Parathyroid adenoma (tissue), 2 donors: ENCODE measurements around the gene CD46.

Source experiments
- H2AFZ ChIP-seq: fragments of 300-600 bp; sonication (generic); one replicate; pipeline ENCODE4 v1.7.0; 2017; ENCODE audit warnings: antibody characterized with exemption, mild to moderate bottlenecking
- H3K27ac ChIP-seq: fragments of 300-600 bp; sonication (generic); one replicate; pipeline ENCODE4 v1.7.0; 2017
- H3K27me3 ChIP-seq: fragments of 300-600 bp; sonication (generic); one replicate; pipeline ENCODE4 v1.7.0; 2017; ENCODE audit warnings: low read length; ENCODE audit not compliant: control insufficient read depth, insufficient read depth
- H3K36me3 ChIP-seq: fragments of 300-600 bp; sonication (generic); one replicate; pipeline ENCODE4 v1.7.0; 2017; ENCODE audit warnings: low read length; ENCODE audit not compliant: control insufficient read depth, insufficient read depth
- H3K4me1 ChIP-seq: fragments of 300-600 bp; sonication (generic); one replicate; pipeline ENCODE4 v1.7.0; 2017; ENCODE audit warnings: control low read depth
- H3K4me2 ChIP-seq: fragments of 300-600 bp; sonication (generic); one replicate; pipeline ENCODE4 v1.7.0; 2017; ENCODE audit warnings: low read length
- H3K4me3 ChIP-seq: fragments of 300-600 bp; sonication (generic); one replicate; pipeline ENCODE4 v1.7.0; 2017; ENCODE audit warnings: low read depth, low read length
- H3K79me2 ChIP-seq: fragments of 300-600 bp; sonication (generic); one replicate; pipeline ENCODE4 v1.7.0; 2017; ENCODE audit warnings: control low read depth
- H3K9ac ChIP-seq: fragments of 300-600 bp; sonication (generic); one replicate; pipeline ENCODE4 v1.7.0; 2017; ENCODE audit warnings: mild to moderate bottlenecking
- H3K9me3 ChIP-seq: fragments of 300-600 bp; sonication (generic); one replicate; pipeline ENCODE4 v1.7.0; 2017; ENCODE audit warnings: low read length; ENCODE audit not compliant: control insufficient read depth
- CTCF ChIP-seq: fragments of 300-600 bp; sonication (generic); IDR thresholded peaks from one replicate; pipeline ENCODE4 v1.7.0; 2017; ENCODE audit warnings: antibody characterized with exemption, mild to moderate bottlenecking
- donor health status: primary hyperparathyroidism.

Gene CD46

GRCh38 chr1:207742850-207743555, 8.9 kb upstream of the CD46 start:
- H3K9me3 ChIP-seq = no peaks in the 10 kb centered on the region
- no peaks in the 10 kb centered on the region for H3K36me3 ChIP-seq
- no peaks in the 10 kb centered on the region for H3K27me3 ChIP-seq
- no peak overlapping the region for H3K27ac ChIP-seq
- H3K4me3 ChIP-seq = no peak overlapping the region
- no peaks in the 10 kb centered on the region for H3K79me2 ChIP-seq
- no peaks in the 10 kb centered on the region for H3K4me1 ChIP-seq
- H2AFZ ChIP-seq = no peak overlapping the region
- H3K4me2 ChIP-seq = no peak overlapping the region
- TF ChIP-seq CTCF = no peak
- H3K9ac ChIP-seq = no peak overlapping the region

- H3K4me1 ChIP-seq = no peaks in the 10 kb centered on the region
- no peaks in the 10 kb centered on the region for H3K79me2 ChIP-seq
- no peaks in the 10 kb centered on the region for H3K27me3 ChIP-seq
- no peaks in the 10 kb centered on the region for H3K36me3 ChIP-seq
- no peak overlapping the region for H2AFZ ChIP-seq
- H3K4me3 ChIP-seq = no peak overlapping the region
- no peaks in the 10 kb centered on the region for H3K9me3 ChIP-seq
- H3K4me2 ChIP-seq = no peak overlapping the region
- no peak overlapping the region for H3K27ac ChIP-seq
- no peak overlapping the region for H3K9ac ChIP-seq
- TF ChIP-seq CTCF = no peak
These were observed 7.8 kb upstream of the CD46 start for GRCh38 chr1:207744000-207744534.

GRCh38 chr1:207745285-207745684, 6.6 kb upstream of the CD46 start:
- H3K9me3 ChIP-seq = no peaks in the 10 kb centered on the region
- H3K36me3 ChIP-seq = no peaks in the 10 kb centered on the region
- no peak overlapping the region for H3K4me2 ChIP-seq
- H3K27ac ChIP-seq = no peak overlapping the region
- TF ChIP-seq CTCF = no peak
- H3K79me2 ChIP-seq = no peaks in the 10 kb centered on the region
- no peak overlapping the region for H3K9ac ChIP-seq
- no peaks in the 10 kb centered on the region for H3K27me3 ChIP-seq
- no peaks in the 10 kb centered on the region for H3K4me1 ChIP-seq
- no peak overlapping the region for H2AFZ ChIP-seq
- H3K4me3 ChIP-seq = no peak overlapping the region

- TF ChIP-seq CTCF = no peak
- no peaks in the 10 kb centered on the region for H3K4me1 ChIP-seq
- H3K79me2 ChIP-seq = no peaks in the 10 kb centered on the region
- H3K4me2 ChIP-seq = no peak overlapping the region
- no peaks in the 10 kb centered on the region for H3K27me3 ChIP-seq
- no peak overlapping the region for H2AFZ ChIP-seq
- no peak overlapping the region for H3K9ac ChIP-seq
- no peak overlapping the region for H3K4me3 ChIP-seq
- no peaks in the 10 kb centered on the region for H3K9me3 ChIP-seq
- no peak overlapping the region for H3K27ac ChIP-seq
- no peaks in the 10 kb centered on the region for H3K36me3 ChIP-seq
These were observed 5.8 kb upstream of the CD46 start for GRCh38 chr1:207745839-207746767.
